ENCODE results near the gene SLC17A4.

The SLC17A4 gene

GRCh38 chr6:25749837-25750236 is 4.7 kb upstream of the SLC17A4 start:
- DNase-seq (ENCODE audit: low read depth in 3 of 3), result no peak

- no peak for DNase-seq (ENCODE audit: low read depth in 3 of 3)
Measured at GRCh38 chr6:25750906-25751305, 3.6 kb upstream of the SLC17A4 start.

GRCh38 chr6:25753079-25753478 is 1.5 kb upstream of the SLC17A4 start:
- no peak for DNase-seq (ENCODE audit: low read depth in 3 of 3)

GRCh38 chr6:25755483-25755882 is 941 bp downstream of the SLC17A4 start:
- DNase-seq (ENCODE audit: low read depth in 3 of 3), result no peak

- DNase-seq (ENCODE audit: low read depth in 3 of 3), result no peak
Measured at GRCh38 chr6:25756382-25757363, 2.1 kb downstream of the SLC17A4 start.

GRCh38 chr6:25757936-25758642 is 3.5 kb downstream of the SLC17A4 start:
- no peak for DNase-seq (ENCODE audit: low read depth in 3 of 3)

- no peak for DNase-seq (ENCODE audit: low read depth in 3 of 3)
Measured at GRCh38 chr6:25764611-25765010, 10.1 kb downstream of the SLC17A4 start.

- DNase-seq (ENCODE audit: low read depth in 3 of 3), result no peak
Measured at GRCh38 chr6:25768566-25768965, 14.0 kb downstream of the SLC17A4 start.

GRCh38 chr6:25769983-25770382 is 15.4 kb downstream of the SLC17A4 start:
- no peak for DNase-seq (ENCODE audit: low read depth in 3 of 3)

GRCh38 chr6:25774120-25774715 is 19.7 kb downstream of the SLC17A4 start:
- no peak for DNase-seq (ENCODE audit: low read depth in 3 of 3)

GRCh38 chr6:25777031-25777430 is 22.5 kb downstream of the SLC17A4 start:
- no peak for DNase-seq (ENCODE audit: low read depth in 3 of 3)

- no peak for DNase-seq (ENCODE audit: low read depth in 3 of 3)
Measured at GRCh38 chr6:25777856-25778649, 23.5 kb downstream of the SLC17A4 start.

GRCh38 chr6:25781134-25781533 is 26.6 kb downstream of the SLC17A4 start:
- no peak for DNase-seq (ENCODE audit: low read depth in 3 of 3)

- no peak for DNase-seq (ENCODE audit: low read depth in 3 of 3)
Measured at GRCh38 chr6:25787428-25787827, 32.9 kb downstream of the SLC17A4 start.

GRCh38 chr6:25788305-25788922 is 33.9 kb downstream of the SLC17A4 start:
- DNase-seq (ENCODE audit: low read depth in 3 of 3), result peak; percentile 19 to 40 (median 23)

- no peak for DNase-seq (ENCODE audit: low read depth in 3 of 3)
Measured at GRCh38 chr6:25789475-25789874, 34.9 kb downstream of the SLC17A4 start.

GRCh38 chr6:25792016-25792415 is 37.5 kb downstream of the SLC17A4 start:
- DNase-seq (ENCODE audit: low read depth in 3 of 3), result no peak

GRCh38 chr6:25793970-25794369 is 39.4 kb downstream of the SLC17A4 start:
- DNase-seq (ENCODE audit: low read depth in 3 of 3), result no peak

- DNase-seq (ENCODE audit: low read depth in 3 of 3), result no peak
Measured at GRCh38 chr6:25794784-25795183, 40.2 kb downstream of the SLC17A4 start.

- DNase-seq (ENCODE audit: low read depth in 3 of 3), result no peak
Measured at GRCh38 chr6:25801436-25801835, 46.9 kb downstream of the SLC17A4 start.

- no peak for DNase-seq (ENCODE audit: low read depth in 3 of 3)
Measured at GRCh38 chr6:25804804-25805203, 50.3 kb downstream of the SLC17A4 start.
